ENCODE results near the gene BCAS3. TPM values are rescaled to one million over a fixed set of nuclear protein-coding genes. Genes with fewer than 3 reads are reported as not detected.

Gene BCAS3
- total RNA-seq, 1 experiment from 2014 or later, result 14.4 TPM

- Histone ChIP-seq H3K36me3 (ENCODE audit: insufficient read depth, low read length, poor library complexity, severe bottlenecking) (no peaks in the 10 kb centered on the region), H3K27me3 (replicated peaks; ENCODE audit: insufficient read depth, low read depth, low read length, poor library complexity) (no peaks in the 10 kb centered on the region), H3K4me1 (ENCODE audit: insufficient read depth, low read length, poor library complexity, severe bottlenecking) (no peaks in the 10 kb centered on the region), H3K4me3 (ENCODE audit: low read depth, low read length, poor library complexity, severe bottlenecking) (no peak overlapping the region), H3K9me3 (ENCODE audit: low read depth, low read length, poor library complexity, severe bottlenecking) (no peaks in the 10 kb centered on the region), H3K27ac (ENCODE audit: low read depth, low read length, poor library complexity, severe bottlenecking) (no peak overlapping the region)
- intact Hi-C loops (cut with micrococcal nuclease; ENCODE audit: unreplicated experiment), result no loop called here
- no TSS peak for BruUV-seq (replicated peaks)
- TF ChIP-seq, protein P1, sequence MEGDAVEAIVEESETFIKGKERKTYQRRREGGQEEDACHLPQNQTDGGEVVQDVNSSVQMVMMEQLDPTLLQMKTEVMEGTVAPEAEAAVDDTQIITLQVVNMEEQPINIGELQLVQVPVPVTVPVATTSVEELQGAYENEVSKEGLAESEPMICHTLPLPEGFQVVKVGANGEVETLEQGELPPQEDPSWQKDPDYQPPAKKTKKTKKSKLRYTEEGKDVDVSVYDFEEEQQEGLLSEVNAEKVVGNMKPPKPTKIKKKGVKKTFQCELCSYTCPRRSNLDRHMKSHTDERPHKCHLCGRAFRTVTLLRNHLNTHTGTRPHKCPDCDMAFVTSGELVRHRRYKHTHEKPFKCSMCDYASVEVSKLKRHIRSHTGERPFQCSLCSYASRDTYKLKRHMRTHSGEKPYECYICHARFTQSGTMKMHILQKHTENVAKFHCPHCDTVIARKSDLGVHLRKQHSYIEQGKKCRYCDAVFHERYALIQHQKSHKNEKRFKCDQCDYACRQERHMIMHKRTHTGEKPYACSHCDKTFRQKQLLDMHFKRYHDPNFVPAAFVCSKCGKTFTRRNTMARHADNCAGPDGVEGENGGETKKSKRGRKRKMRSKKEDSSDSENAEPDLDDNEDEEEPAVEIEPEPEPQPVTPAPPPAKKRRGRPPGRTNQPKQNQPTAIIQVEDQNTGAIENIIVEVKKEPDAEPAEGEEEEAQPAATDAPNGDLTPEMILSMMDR (conservative IDR thresholded peaks at IDR 0.05; ENCODE audit: low read depth, low read length), result no peak
- TF ChIP-seq EZH2 (IDR thresholded peaks at IDR 0.05; ENCODE audit: borderline replicate concordance, low read depth, low read length, poor library complexity, severe bottlenecking), result no peak
- ChIA-PET POLR2A (ENCODE audit: low non-redundant PET) (no interaction called here), CTCF (interaction anchor here (0.6 kb wide), 1 partner anchor 8 kb away, joined by 3 read pairs; no protein-coding TSS in a partner anchor)
- DNase-seq (ENCODE audit: low spot score), result no peak
These were observed 35.0 kb downstream of the BCAS3 start for GRCh38 chr17:60712675-60713074.

DNA sequence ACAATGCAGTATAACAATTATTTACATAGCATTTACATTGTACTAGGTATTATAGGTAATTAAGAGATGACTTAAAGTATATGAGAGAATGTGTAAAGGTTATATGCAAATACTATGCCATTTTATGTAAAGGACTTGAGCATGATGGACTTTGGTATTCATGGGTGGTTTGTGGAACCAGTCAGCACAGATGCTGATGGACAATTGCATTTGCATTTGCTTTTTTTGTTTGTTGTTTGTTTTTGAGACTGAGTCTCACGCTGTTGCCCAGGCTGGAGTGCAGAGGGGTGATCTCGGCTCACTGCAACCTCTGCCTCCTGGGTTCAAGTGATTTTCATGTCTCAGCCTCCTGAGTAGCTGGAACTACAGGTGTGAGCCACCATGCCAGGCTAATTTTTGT, 36.0 kb downstream of the BCAS3 start:
- intact Hi-C loops (cut with micrococcal nuclease; ENCODE audit: unreplicated experiment), result no loop called here
- no peaks in the 10 kb centered on the region for H3K27me3 ChIP-seq (replicated peaks; ENCODE audit: insufficient read depth, low read depth, low read length, poor library complexity)
- ChIA-PET CTCF (no interaction called here), POLR2A (ENCODE audit: low non-redundant PET) (no interaction called here)
- H3K4me1 ChIP-seq (ENCODE audit: insufficient read depth, low read length, poor library complexity, severe bottlenecking), result no peaks in the 10 kb centered on the region
- TF ChIP-seq EZH2 (IDR thresholded peaks at IDR 0.05; ENCODE audit: borderline replicate concordance, low read depth, low read length, poor library complexity, severe bottlenecking), result no peak
- TF ChIP-seq, protein P1 (conservative IDR thresholded peaks at IDR 0.05; ENCODE audit: low read depth, low read length), result no peak
- H3K9me3 ChIP-seq (ENCODE audit: low read depth, low read length, poor library complexity, severe bottlenecking), result no peaks in the 10 kb centered on the region
- BruUV-seq (replicated peaks), result no TSS peak
- no peak for DNase-seq (ENCODE audit: low spot score)
- no peaks in the 10 kb centered on the region for H3K36me3 ChIP-seq (ENCODE audit: insufficient read depth, low read length, poor library complexity, severe bottlenecking)
- H3K27ac ChIP-seq (ENCODE audit: low read depth, low read length, poor library complexity, severe bottlenecking), result no peak overlapping the region
- H3K4me3 ChIP-seq (ENCODE audit: low read depth, low read length, poor library complexity, severe bottlenecking), result no peak overlapping the region

- Histone ChIP-seq H3K36me3 (ENCODE audit: insufficient read depth, low read length, poor library complexity, severe bottlenecking) (no peaks in the 10 kb centered on the region), H3K27ac (ENCODE audit: low read depth, low read length, poor library complexity, severe bottlenecking) (no peak overlapping the region), H3K9me3 (ENCODE audit: low read depth, low read length, poor library complexity, severe bottlenecking) (no peaks in the 10 kb centered on the region), H3K27me3 (replicated peaks; ENCODE audit: insufficient read depth, low read depth, low read length, poor library complexity) (no peaks in the 10 kb centered on the region), H3K4me1 (ENCODE audit: insufficient read depth, low read length, poor library complexity, severe bottlenecking) (no peaks in the 10 kb centered on the region), H3K4me3 (ENCODE audit: low read depth, low read length, poor library complexity, severe bottlenecking) (no peak overlapping the region)
- intact Hi-C loops (cut with micrococcal nuclease; ENCODE audit: unreplicated experiment), result no loop called here
- TF ChIP-seq, protein P1 (conservative IDR thresholded peaks at IDR 0.05; ENCODE audit: low read depth, low read length), result no peak
- no peak for TF ChIP-seq EZH2 (IDR thresholded peaks at IDR 0.05; ENCODE audit: borderline replicate concordance, low read depth, low read length, poor library complexity, severe bottlenecking)
- no peak for DNase-seq (ENCODE audit: low spot score)
- ChIA-PET POLR2A (ENCODE audit: low non-redundant PET) (no interaction called here), CTCF (no interaction called here)
- BruUV-seq (replicated peaks), result no TSS peak
These were observed 39.1 kb downstream of the BCAS3 start for GRCh38 chr17:60716766-60717165.

Data from A673 (cell line).